Measurements from ENCODE around the gene CIB2.

GRCh38 chr15:78112551-78112950 is 18.7 kb downstream of the CIB2 start:
- TF ChIP-seq CTCF (IDR thresholded peaks at IDR 0.05) (no peak), EP300 (IDR thresholded peaks at IDR 0.05) (no peak)
